ENCODE measurements around the gene FBL. TPM values are rescaled to one million over a fixed set of nuclear protein-coding genes. Genes with fewer than 3 reads are reported as not detected.

The FBL gene
- total and polyA plus RNA-seq, 10 of the 15 experiments (the other 5 are each of a cell fraction or from before 2014, with no cell fraction given) = 156 to 1,083 (median 478) TPM

DNA sequence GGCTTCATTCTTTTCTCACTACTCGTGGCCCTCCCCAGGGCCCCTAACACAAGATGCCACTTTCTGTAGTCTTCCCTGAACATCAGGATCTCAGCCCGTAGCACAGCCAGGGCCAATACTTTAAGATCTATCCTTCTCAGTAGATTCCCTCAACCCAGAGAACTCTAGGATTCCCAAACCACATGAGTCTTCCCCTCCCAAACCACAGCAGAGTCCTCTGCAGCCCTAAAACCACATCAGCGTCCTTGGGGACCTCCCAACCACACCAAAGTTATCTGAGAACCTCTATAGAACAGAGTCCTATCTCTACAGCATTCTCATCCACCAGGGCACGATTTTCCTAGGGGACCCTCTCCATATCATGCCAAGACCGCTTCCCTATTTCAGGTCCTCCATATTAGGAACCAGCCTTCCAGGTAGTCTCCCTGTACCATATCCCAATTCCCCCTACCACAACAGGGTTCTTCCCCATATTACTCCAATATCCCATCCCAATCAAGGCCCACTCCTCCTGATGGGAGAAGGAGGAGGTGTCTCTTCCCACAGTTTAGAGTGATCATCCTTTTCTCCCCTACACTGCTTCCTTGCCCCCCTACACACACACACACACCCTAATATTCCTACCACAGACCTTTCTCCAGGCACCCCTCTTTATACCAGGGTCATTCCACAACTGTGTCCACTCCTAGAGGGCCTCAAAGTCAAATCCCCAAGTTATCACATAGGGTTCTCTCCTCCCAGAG lies 13.7 kb downstream of the FBL start (continued):
- TF ChIP-seq, protein P1, sequence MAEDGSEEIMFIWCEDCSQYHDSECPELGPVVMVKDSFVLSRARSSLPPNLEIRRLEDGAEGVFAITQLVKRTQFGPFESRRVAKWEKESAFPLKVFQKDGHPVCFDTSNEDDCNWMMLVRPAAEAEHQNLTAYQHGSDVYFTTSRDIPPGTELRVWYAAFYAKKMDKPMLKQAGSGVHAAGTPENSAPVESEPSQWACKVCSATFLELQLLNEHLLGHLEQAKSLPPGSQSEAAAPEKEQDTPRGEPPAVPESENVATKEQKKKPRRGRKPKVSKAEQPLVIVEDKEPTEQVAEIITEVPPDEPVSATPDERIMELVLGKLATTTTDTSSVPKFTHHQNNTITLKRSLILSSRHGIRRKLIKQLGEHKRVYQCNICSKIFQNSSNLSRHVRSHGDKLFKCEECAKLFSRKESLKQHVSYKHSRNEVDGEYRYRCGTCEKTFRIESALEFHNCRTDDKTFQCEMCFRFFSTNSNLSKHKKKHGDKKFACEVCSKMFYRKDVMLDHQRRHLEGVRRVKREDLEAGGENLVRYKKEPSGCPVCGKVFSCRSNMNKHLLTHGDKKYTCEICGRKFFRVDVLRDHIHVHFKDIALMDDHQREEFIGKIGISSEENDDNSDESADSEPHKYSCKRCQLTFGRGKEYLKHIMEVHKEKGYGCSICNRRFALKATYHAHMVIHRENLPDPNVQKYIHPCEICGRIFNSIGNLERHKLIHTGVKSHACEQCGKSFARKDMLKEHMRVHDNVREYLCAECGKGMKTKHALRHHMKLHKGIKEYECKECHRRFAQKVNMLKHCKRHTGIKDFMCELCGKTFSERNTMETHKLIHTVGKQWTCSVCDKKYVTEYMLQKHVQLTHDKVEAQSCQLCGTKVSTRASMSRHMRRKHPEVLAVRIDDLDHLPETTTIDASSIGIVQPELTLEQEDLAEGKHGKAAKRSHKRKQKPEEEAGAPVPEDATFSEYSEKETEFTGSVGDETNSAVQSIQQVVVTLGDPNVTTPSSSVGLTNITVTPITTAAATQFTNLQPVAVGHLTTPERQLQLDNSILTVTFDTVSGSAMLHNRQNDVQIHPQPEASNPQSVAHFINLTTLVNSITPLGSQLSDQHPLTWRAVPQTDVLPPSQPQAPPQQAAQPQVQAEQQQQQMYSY (CRISPR knock-in tag; IDR thresholded peaks at IDR 0.05) = no peak

DNA sequence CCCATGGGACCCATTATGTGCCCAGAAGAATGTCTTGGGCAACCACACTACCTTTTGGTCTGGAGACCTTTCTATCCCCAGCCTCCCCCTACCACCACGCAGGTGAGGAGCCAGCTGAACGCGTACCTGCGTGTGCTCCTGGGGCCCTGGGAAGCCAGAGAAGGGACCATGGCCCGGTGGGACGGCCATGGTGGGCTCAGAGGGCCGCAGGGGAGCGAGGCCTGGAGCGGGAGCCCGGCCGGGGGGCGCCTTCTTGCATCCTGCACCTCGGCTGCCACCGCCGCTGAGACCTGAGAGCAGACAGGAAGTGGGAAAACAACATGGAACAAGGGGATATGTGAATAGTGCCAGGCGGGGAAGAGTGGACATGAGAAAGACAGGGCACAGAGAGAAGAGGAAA lies 14.5 kb downstream of the FBL start:
- 94% methylated on average over 16 of the region's 16 CpGs for WGBS (ENCODE audit: insufficient coverage, insufficient replicate concordance, low lambda C conversion rate, missing lambda C conversion rate)
- Histone ChIP-seq H3K4me3 (no peak overlapping the region), H3K36me3 (ENCODE audit: control insufficient read depth in 2 of 2, insufficient read depth in 2 of 2, low read length in 1 of 2) (peaks cover 30 to 31% of the 10 kb centered on the region in 2 experiments), H3K79me2 (ENCODE audit: control insufficient read depth, insufficient read depth, low read length) (peaks cover 15% of the 10 kb centered on the region), H3K4me1 (ENCODE audit: control insufficient read depth, insufficient read depth, low read length) (peaks cover 20% of the 10 kb centered on the region), H2AFZ (ENCODE audit: control insufficient read depth, low read depth, low read length) (no peak overlapping the region), H3K9ac (ENCODE audit: control insufficient read depth, insufficient read depth, low read length) (no peak overlapping the region), H4K20me1 (ENCODE audit: control insufficient read depth, insufficient read depth) (no peaks in the 10 kb centered on the region), H3K27ac (ENCODE audit: control insufficient read depth, insufficient read depth) (no peak overlapping the region), H3K9me3 (replicated peaks; ENCODE audit: control insufficient read depth, insufficient read depth, low read length) (no peaks in the 10 kb centered on the region), H3K27me3 (replicated peaks in 1 of 2; ENCODE audit: control insufficient read depth in 2 of 2, insufficient read depth in 2 of 2, low read length in 1 of 2) (no peaks in the 10 kb centered on the region), H3K4me2 (ENCODE audit: control insufficient read depth, insufficient read depth) (no peak overlapping the region)
- intact Hi-C loops (cut with micrococcal nuclease; ENCODE audit: unreplicated experiment) = no loop called here
- ChIA-PET CTCF (no interaction called here), SMC1A (ENCODE audit: uncharacterized antibody, unreplicated experiment) (no interaction called here), RAD21 (ENCODE audit: unreplicated experiment) (no interaction called here), POLR2A (no interaction called here)
- ATAC-seq (no peak), DNase-seq (ENCODE audit: low read depth, low spot score) (no peak), FAIRE-seq (no peak)
- BruUV-seq (replicated peaks) = no TSS peak
- in situ Hi-C loops (cut with MboI) = no loop called here
- no peak for TF ChIP-seq TCF12 (IDR thresholded peaks at IDR 0.05; ENCODE audit: low read depth, low read length)
- no peak for TF ChIP-seq PML (IDR thresholded peaks at IDR 0.05; ENCODE audit: low read length)
- TF ChIP-seq TBL1XR1 (IDR thresholded peaks at IDR 0.05; ENCODE audit: low read depth, low read length) = no peak
- TF ChIP-seq CHD4 (IDR thresholded peaks at IDR 0.05) = no peak
- TF ChIP-seq, protein P2, sequence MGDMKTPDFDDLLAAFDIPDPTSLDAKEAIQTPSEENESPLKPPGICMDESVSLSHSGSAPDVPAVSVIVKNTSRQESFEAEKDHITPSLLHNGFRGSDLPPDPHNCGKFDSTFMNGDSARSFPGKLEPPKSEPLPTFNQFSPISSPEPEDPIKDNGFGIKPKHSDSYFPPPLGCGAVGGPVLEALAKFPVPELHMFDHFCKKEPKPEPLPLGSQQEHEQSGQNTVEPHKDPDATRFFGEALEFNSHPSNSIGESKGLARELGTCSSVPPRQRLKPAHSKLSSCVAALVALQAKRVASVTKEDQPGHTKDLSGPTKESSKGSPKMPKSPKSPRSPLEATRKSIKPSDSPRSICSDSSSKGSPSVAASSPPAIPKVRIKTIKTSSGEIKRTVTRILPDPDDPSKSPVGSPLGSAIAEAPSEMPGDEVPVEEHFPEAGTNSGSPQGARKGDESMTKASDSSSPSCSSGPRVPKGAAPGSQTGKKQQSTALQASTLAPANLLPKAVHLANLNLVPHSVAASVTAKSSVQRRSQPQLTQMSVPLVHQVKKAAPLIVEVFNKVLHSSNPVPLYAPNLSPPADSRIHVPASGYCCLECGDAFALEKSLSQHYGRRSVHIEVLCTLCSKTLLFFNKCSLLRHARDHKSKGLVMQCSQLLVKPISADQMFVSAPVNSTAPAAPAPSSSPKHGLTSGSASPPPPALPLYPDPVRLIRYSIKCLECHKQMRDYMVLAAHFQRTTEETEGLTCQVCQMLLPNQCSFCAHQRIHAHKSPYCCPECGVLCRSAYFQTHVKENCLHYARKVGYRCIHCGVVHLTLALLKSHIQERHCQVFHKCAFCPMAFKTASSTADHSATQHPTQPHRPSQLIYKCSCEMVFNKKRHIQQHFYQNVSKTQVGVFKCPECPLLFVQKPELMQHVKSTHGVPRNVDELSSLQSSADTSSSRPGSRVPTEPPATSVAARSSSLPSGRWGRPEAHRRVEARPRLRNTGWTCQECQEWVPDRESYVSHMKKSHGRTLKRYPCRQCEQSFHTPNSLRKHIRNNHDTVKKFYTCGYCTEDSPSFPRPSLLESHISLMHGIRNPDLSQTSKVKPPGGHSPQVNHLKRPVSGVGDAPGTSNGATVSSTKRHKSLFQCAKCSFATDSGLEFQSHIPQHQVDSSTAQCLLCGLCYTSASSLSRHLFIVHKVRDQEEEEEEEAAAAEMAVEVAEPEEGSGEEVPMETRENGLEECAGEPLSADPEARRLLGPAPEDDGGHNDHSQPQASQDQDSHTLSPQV (IDR thresholded peaks at IDR 0.05) = no peak
- TF ChIP-seq SMAD1 (IDR thresholded peaks at IDR 0.05; ENCODE audit: low read depth, partially characterized antibody) = no peak
- no peak for TF ChIP-seq NBN (IDR thresholded peaks at IDR 0.05)
- no peak for TF ChIP-seq NRF1 (conservative IDR thresholded peaks at IDR 0.05; ENCODE audit: low read depth, low read length)
- no peak for TF ChIP-seq ETV6 (conservative IDR thresholded peaks at IDR 0.05 in 1 of 2, IDR thresholded peaks at IDR 0.05 in 1 of 2; ENCODE audit: borderline replicate concordance in 1 of 2, low read depth in 1 of 2)
- TF ChIP-seq, protein P3, sequence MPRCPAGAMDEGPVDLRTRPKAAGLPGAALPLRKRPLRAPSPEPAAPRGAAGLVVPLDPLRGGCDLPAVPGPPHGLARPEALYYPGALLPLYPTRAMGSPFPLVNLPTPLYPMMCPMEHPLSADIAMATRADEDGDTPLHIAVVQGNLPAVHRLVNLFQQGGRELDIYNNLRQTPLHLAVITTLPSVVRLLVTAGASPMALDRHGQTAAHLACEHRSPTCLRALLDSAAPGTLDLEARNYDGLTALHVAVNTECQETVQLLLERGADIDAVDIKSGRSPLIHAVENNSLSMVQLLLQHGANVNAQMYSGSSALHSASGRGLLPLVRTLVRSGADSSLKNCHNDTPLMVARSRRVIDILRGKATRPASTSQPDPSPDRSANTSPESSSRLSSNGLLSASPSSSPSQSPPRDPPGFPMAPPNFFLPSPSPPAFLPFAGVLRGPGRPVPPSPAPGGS (IDR thresholded peaks at IDR 0.05; ENCODE audit: borderline replicate concordance, insufficient read depth, low read depth, low read length, poor library complexity, severe bottlenecking) = no peak
- no peak for TF ChIP-seq CEBPB (IDR thresholded peaks at IDR 0.05; ENCODE audit: borderline replicate concordance in 1 of 2, low read depth in 2 of 2, low read length in 2 of 2)
- no peak for TF ChIP-seq RFX5 (IDR thresholded peaks at IDR 0.05; ENCODE audit: low read depth, low read length)

Measured in GM12878 (cell line).